NCI-H1930 (cell line): ENCODE data around the gene FYB2.

Source experiments
- DNase-seq, 2 experiments: peaks; one replicate each; lab custom pipeline; 2025; lab: John Stamatoyannopoulos, UW

FYB2 gene

GRCh38 chr1:56710646-56711045 is 108.6 kb downstream of the FYB2 start:
- no peak for DNase-seq

- no peak for DNase-seq
These were observed 109.2 kb downstream of the FYB2 start for GRCh38 chr1:56709995-56710394.

DNA sequence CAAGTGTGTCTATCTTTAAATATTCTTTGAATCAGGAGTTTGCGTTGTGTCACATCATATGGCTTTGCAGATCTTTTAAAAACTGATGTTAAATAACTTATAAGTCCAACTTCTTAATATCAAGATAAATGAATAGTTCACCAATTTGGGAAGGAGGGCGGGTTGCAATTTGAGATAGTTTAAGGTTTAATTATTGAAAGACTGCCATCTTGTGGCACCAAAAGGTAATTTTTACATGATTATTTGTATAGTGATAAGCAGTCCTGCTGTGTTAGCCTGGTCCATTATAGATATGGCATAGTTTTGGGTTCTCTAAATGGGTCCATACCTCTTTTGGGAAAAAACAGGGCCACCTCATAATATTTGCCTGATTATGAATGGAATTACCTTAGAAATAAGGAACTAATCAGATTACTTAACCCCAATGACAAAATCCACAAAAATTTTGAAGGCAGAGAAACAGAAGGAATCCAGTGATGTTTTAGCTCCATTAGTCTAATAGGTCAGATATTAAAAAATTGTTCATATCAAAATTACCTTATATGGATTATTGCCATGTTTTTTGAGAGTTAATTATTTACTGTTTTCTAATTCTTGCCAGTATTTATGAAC is 109.8 kb downstream of the FYB2 start:
- peak; percentile 1 to 27 for DNase-seq

DNA sequence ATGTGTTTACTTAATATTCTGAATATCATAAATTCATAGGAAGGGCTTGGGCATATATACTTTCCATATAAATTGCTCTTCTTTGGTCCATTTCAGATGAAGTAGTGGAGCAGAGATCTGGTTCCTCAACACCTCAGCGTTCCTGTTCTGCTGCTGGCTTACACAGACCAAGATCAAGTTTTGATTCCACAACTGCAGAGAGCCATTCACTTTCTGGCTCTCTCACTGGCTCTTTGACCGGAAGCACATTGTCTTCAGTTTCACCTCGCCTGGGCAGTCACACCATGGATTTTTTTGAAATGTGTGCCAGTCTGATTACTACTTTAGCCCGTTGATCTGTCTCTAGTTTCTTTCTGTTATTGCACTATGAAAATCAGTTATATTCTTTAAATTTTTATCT is 111.8 kb downstream of the FYB2 start:
- DNase-seq, result no peak

GRCh38 chr1:56703747-56704146 is 115.5 kb downstream of the FYB2 start:
- DNase-seq, result no peak

- DNase-seq, result no peak
These were observed 122.5 kb downstream of the FYB2 start for GRCh38 chr1:56696663-56697062.

GRCh38 chr1:56688522-56689026 is 130.6 kb downstream of the FYB2 start:
- DNase-seq, result no peak

- DNase-seq, result no peak
These were observed 133.0 kb downstream of the FYB2 start for GRCh38 chr1:56686169-56686568.

- DNase-seq, result no peak
These were observed 135.6 kb downstream of the FYB2 start for GRCh38 chr1:56683569-56683968.

DNA sequence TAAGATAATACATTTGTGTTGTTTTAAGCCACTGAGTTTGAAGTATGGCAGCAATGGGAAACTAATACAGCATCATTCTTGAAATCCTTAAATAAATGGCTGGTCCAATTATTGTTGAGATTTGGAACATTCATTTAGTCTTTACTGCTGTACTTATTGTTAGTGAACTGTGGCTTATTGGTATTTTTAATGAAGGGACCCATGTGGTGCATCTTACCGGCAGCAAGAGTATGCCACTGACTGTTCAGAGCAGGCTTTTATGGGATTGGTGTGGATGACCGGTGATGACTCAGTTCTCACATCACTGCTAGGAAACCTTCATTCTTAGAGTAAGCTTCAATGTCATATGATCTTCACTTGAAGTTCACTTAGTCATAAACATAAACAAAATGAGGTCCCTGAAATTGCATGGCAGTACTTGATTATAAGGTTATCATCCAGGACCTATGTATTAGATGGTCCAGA is 142.6 kb downstream of the FYB2 start:
- DNase-seq, result no peak

DNA sequence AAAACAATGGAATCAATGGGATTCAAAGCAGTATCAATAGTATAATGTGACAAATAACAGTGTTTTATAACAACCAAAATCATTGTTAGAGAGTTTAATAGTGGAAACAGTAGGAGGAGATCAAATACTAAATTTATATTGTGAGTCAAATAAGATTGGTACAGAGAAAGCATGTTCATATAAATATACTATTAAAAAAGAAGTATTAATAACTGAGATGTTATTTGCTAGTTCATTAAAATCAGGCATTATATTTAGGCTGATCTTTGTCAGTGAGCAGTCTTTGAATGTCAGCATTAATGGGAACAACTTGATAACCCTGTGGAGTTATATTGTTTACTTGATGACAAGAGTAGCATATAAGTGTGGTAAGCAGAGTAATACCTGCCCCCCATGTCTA is 143.4 kb downstream of the FYB2 start:
- DNase-seq, result no peak

DNA sequence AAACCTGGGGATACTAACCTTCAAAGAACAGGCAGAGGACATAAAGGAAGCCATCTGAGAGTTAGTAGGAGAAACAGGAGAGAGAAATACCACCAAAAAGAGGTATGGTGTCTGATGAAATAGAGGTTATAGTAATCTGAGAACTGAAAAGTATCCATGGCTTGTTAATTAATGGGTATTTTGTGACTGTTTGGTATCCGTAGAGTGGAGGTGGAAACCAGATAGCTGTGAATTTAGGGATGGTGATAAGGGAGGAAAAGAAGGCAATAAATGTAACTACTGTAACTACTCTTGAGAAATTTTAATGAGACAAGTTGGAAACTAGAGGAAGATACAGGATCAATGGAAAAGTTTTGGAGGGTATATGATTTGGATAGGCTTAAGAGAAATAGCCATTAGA is 146.6 kb downstream of the FYB2 start:
- DNase-seq, result no peak

DNA sequence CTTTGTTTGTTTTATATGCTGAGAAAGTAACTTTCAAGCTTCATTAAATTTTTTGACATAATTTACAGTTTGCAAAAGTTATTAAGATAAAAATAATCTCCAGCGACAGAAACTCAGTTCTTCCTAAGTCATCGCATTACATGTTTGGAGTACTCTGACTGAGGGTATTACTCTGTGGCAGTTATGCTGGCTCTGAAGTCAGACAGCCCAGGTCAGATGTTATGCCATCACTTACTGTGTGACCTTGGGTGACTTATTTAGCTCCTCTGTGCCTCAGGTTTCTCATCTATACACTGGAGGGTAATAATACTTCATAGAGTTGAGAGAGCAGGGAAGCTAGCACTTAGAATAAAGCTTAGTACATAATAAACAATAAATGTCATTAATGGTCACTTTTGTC is 147.7 kb downstream of the FYB2 start:
- DNase-seq, result no peak

- no peak for DNase-seq
These were observed 148.1 kb downstream of the FYB2 start for GRCh38 chr1:56671085-56671484.

GRCh38 chr1:56670350-56670749 is 148.9 kb downstream of the FYB2 start:
- no peak for DNase-seq
